GM19099 (cell line): Measurements from ENCODE around the gene KRT2.

Experiments
- POLR2A ChIP-seq: IDR thresholded peaks from 3 replicates; pipeline ENCODE4 v1.6.1; 2011; ENCODE audit warnings: low read depth; ENCODE audit not compliant: insufficient read length; ENCODE audit errors: extremely low read depth

KRT2 gene

DNA sequence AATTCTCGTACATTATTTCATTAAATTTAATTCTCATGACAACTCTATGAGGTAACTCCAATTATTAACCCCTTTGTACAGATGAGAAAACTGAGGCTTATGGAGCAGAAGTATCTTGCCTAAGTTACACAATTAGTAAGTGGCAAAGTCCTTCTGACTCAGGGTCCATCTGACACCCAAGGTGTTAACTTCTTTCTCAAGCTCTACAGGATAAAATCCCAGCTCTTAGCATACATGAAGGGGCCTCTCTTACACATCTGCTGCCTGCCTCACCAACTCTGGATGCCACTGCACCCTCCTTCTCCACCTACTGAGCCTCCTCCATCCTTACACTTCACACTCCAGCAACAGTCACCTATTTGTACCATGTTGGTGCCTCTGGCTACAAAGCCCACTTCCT lies 46.5 kb downstream of the KRT2 start:
- TF ChIP-seq POLR2A: no peak

DNA sequence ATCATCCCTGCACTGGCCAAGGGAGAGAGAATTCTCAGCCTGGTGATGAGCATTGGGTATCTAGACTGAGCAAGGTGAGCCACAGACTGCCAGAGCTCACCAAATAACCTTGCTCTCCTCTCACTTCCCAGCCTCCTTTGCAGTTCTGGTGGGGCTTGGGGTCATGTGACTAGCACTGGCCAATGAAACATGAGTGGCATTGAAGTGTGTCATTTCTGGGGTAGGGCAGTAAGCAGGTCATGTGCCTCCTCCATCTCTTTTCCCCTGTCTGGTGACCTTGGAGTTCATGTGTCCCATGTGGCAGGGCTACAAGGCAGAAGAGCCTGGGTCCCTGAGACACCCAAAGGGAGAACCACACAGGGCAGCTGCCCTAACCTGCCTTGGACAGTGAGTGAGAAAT lies 47.2 kb downstream of the KRT2 start:
- no peak for TF ChIP-seq POLR2A

DNA sequence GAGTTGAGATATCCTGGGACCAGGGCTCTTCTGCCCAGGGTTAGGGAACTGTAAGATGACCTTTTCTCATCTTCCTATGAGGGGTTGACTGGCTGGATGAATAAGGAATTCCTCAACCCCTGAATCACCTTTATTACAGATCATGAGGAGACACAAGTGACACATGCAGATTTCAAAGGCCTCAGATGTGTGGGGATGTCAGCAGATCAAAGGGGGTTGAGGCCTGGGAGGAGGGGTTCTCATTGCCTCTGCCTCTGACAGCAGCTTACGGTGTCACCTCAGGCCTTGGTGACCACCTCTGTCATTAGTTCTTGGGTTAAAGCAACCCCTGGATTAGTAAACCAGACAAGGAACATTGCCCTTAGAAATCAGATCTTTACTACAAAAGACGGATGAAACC lies 48.7 kb downstream of the KRT2 start:
- no peak for TF ChIP-seq POLR2A

DNA sequence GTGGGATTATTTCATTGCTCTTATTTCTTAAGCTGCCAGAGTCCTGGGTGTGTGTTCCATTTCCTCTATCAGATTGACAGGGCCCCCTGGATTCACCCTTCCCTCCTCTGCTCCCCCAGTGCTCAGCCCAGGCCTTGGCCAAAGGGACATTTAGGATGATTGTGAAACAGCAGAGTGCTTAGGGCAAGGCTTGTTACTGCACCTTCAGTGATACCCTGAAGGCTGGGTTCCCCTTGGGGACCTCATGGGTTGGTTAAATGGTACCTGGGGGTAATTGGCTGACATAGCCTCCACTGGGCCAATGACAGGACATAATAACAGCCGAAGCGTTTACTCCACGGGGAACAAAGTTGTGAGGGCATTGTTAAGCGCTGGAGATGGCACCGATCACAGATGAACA lies 49.5 kb downstream of the KRT2 start:
- TF ChIP-seq POLR2A: no peak

DNA sequence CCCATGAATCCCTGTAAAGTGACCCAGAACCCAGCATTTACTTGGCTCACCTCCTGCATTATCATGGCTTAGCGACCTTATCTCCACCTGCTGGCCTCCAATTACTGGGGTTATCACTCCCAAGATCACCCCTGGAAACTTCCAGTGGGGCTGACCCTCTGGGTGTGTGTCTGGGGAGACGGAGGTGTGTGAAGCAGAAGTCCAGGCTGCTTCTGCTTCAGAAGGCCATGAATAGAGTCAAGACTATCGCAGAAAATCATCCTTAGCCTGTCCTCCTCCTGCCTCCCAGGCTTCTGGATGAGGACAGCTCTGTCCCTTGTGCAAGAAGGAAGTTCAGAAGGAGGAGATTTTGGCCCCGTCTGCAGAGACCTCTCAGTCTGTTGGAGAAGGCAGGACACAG lies 50.3 kb downstream of the KRT2 start:
- TF ChIP-seq POLR2A: no peak

DNA sequence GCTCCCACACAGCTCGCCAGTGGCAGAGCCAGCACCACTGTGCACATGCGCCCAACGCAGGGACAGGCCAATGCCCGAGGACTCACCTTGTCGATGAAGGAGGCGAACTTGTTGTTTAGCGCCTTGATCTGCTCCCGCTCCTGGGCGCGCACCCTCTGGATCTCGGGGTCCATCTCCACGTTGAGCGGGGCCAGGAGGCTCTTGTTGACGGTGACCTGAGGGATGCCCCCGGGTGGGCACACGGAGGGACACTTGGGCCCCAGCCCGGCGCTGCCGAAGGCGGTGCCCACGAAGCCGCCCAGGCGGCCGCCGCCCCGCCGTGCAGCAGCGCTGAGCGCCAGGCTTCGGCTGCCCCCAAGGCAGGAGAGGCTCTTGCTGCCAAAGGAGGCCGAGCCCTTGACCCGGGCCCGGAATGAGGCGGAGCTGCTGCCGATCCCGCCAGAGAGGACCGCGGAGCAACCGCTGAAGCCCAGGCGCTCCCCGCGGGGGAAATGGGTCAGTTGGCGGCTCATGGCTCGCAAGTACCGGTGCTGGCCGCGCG lies 51.0 kb downstream of the KRT2 start, which contains the start of gene KRT72:
KRT72 (minus strand) TSS at position 523 of the 541 bp plus-strand sequence; CDS start at position 512, 11 bp downstream.
- no peak for TF ChIP-seq POLR2A

DNA sequence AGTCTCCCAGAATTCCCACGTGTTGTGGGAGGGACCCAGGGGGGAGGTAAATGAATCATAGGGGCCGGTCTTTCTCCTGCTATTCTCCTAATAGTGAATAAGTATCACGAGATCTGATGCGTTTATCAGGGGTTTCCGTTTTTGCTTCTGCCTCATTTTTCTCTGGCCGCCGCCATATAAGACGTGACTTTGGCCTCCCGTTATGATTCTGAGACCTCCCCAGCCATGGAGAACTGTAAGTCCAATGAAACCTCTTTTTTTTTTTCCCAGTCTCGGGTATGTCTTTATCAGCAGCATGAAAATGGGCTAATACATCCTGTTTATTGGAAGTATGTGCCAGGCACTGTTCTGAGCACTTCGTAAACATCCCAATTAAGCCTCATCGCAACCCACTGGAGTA lies 51.5 kb downstream of the KRT2 start:
- no peak for TF ChIP-seq POLR2A

DNA sequence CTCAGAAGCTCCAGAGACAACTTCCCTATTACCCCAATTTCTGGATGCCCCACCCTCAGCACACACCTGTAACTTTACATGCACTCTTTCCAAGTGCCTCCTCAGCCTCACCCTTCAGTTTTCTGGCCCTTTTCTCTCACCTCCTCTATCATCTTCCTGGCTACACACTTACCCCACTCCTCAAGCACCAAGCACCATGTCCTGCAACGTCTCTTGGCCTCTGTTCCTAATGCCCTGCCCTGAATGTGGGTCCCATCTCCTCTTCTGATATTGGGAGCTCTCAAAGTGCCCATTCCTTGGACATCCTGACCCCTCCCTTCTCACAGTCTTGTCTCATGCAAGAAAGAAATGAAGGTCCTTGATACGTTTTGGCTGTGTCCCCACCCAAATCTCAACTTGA lies 51.9 kb downstream of the KRT2 start:
- no peak for TF ChIP-seq POLR2A

DNA sequence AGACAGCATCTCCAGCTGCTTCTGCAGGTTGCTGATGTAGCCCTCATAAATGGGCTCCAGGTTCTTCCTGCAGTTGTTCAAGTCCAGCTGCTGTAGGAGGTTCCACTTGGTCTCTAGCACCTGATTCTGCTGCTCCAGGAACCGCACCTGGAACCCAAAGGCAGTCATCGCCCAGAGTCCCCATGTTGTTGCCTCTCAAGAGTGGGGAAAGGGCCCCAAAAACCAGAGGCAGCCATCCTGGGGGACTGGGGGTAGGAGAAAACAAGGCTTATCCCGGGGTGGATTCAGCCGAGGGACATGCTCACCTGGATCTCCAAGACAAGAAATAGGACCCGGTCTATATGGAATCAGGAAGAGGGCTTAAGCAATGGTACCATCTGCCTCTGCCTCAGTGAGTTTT lies 53.0 kb downstream of the KRT2 start:
- no peak for TF ChIP-seq POLR2A
